Activated CD4-positive, alpha-beta memory T cell treated with anti-CD3 and anti-CD28 coated beads, Interleukin-2, amount 10 ng/mL, durations not matched to agents 7 days and 5 days (primary cell): ENCODE measurements around the gene MAP3K7CL. TPM values are rescaled to one million over a fixed set of nuclear protein-coding genes. Genes with fewer than 3 reads are reported as not detected.
"Not testable (repeated sequence)": the region's sequence is repeated elsewhere in the genome, so short reads cannot be mapped to it uniquely, and the experiment has no call there.

Experiments used
- CTCF ChIA-PET: fragments of 350-600 bp; sonication (Branson Sonifier 250); formaldehyde crosslinking; loops from one replicate; lab custom pipeline; 2021; ENCODE audit warnings: antibody characterized with exemption, inconsistent platforms; lab: Charles Lee
- POLR2A ChIA-PET: fragments of 350-600 bp; sonication (Branson Sonifier 250); formaldehyde crosslinking; loops from one replicate; lab custom pipeline; 2021; ENCODE audit warnings: antibody characterized with exemption; lab: Charles Lee
- DNase-seq: peaks from one replicate; pipeline ENCODE4 v3.0.0-alpha.2; 2020
- H3K27ac Mint-ChIP-seq: one replicate; pipeline ENCODE4 v1.8.0; 2021; ENCODE audit warnings: mild to moderate bottlenecking, mixed read lengths
- H3K27me3 Mint-ChIP-seq: one replicate; pipeline ENCODE4 v1.8.0; 2021; ENCODE audit warnings: mixed read lengths
- H3K36me3 Mint-ChIP-seq: one replicate; pipeline ENCODE4 v1.8.0; 2021; ENCODE audit warnings: low read depth, mixed read lengths
- H3K4me1 Mint-ChIP-seq: one replicate; pipeline ENCODE4 v1.8.0; 2021; ENCODE audit warnings: mixed read lengths
- H3K4me3 Mint-ChIP-seq: one replicate; pipeline ENCODE4 v1.8.0; 2021; ENCODE audit warnings: mild to moderate bottlenecking, mixed read lengths
- H3K9me3 Mint-ChIP-seq: one replicate; pipeline ENCODE4 v1.8.0; 2021; ENCODE audit warnings: mixed read lengths
- total RNA-seq, 2 experiments: library from RNA; stranded (reverse); gene quantifications; one replicate each; pipeline ENCODE4 v1.2.3, GENCODE V29; 2021

MAP3K7CL gene
- total RNA-seq, 2 experiments from 2014 or later: 6.7 to 7.7 TPM

DNA sequence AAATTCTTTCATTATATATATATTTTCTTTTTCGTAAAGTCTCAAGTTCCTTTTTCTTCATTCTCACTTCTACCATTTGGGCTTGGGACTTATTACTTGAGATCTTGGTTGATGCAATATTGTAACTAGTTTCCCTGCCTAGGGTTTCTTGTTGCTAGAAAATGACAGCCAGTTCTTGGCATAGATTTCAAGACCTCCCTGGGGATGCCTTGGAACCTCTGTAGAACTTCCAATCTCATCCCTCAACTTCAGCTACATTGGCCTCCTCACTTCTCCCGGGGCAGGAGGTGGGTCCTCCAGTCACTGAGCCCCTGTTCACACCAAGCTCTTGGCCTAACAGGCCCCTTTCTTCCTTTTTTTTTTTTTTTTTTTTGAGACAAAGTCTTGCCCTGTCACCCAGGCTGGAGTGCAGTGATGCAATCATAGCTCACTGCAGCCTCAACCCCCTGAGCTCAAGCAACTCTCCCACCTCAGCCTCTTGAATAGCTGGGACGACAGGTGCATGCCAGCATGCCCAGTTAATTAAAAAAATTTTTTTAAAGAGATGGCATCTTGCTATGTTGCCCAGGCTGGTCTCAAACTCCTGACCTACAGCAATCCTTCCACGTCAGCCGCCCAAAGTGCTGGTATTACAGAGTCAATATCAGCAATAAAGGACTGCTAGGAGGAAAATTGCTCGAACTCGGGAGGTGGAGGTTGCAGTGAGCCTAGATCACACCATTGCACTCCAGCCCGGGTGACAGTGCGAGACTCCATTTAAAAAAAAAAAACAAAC lies 33.1 kb downstream of the MAP3K7CL start:
- Mint-ChIP-seq H3K9me3 (no peaks in the 10 kb centered on the region), H3K4me3 (no peak overlapping the region), H3K36me3 (peaks cover 3% of the 10 kb centered on the region), H3K27ac (no peak overlapping the region), H3K4me1 (peaks cover 5% of the 10 kb centered on the region), H3K27me3 (no peaks in the 10 kb centered on the region)
- ChIA-PET CTCF (interaction anchor here (0.6 to 1.7 kb wide), 8 partner anchors 9 to 313 kb away, joined by 3 to 5 read pairs (median 3); partner anchors contain the start of gene BACH1), POLR2A (interaction anchor here (0.8 kb wide), 1 partner anchor 15 kb away, joined by 3 read pairs; no protein-coding TSS in a partner anchor)
- no peak for DNase-seq

GRCh38 chr21:29164323-29164942 lies 34.0 kb downstream of the MAP3K7CL start:
- Mint-ChIP-seq H3K4me3 (no peak overlapping the region), H3K4me1 (peaks cover 11% of the 10 kb centered on the region), H3K27me3 (no peaks in the 10 kb centered on the region), H3K36me3 (peaks cover 9% of the 10 kb centered on the region), H3K27ac (no peak overlapping the region), H3K9me3 (no peaks in the 10 kb centered on the region)
- no peak for DNase-seq
- ChIA-PET CTCF (interaction anchor here (0.9 to 1.7 kb wide), 7 partner anchors 9 to 207 kb away, joined by 3 to 5 read pairs (median 3); partner anchors contain the start of gene BACH1), POLR2A (interaction anchor here (0.6 to 0.8 kb wide), 2 partner anchors 15 to 134 kb away, joined by 3 read pairs; no protein-coding TSS in a partner anchor)

- Mint-ChIP-seq H3K27ac (no peak overlapping the region), H3K4me3 (no peak overlapping the region), H3K9me3 (no peaks in the 10 kb centered on the region), H3K27me3 (no peaks in the 10 kb centered on the region), H3K4me1 (peaks cover 21% of the 10 kb centered on the region), H3K36me3 (peaks cover 15% of the 10 kb centered on the region)
- DNase-seq: no peak
- ChIA-PET POLR2A (no interaction called here), CTCF (no interaction called here)
Measured at GRCh38 chr21:29166323-29166722, 35.9 kb downstream of the MAP3K7CL start.

DNA sequence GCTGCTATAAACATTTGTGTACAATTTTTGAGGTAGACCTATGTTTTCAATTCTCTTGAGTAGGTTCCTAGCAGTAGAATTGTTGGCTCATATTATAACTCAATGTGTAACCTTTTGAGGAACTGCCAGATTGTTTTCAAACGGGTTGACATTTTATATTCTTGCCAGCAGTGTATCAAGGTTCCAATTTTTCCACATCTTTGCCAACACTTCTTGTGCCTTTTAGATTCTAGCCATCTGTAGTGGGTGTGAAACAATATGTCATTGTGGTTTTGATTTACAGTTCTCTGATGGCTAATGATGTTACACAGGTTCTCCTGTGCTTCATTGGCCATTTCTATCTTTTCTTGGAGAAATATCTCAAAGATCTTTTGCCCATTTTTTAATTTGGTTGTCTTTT lies 36.4 kb downstream of the MAP3K7CL start:
- ChIA-PET POLR2A (no interaction called here), CTCF (no interaction called here)
- no peaks in the 10 kb centered on the region for H3K9me3 Mint-ChIP-seq
- no peak for DNase-seq
- H3K27ac Mint-ChIP-seq: no peak overlapping the region
- peaks cover 24% of the 10 kb centered on the region for H3K4me1 Mint-ChIP-seq
- H3K27me3 Mint-ChIP-seq: no peaks in the 10 kb centered on the region
- peaks cover 18% of the 10 kb centered on the region for H3K36me3 Mint-ChIP-seq
- H3K4me3 Mint-ChIP-seq: no peak overlapping the region

DNA sequence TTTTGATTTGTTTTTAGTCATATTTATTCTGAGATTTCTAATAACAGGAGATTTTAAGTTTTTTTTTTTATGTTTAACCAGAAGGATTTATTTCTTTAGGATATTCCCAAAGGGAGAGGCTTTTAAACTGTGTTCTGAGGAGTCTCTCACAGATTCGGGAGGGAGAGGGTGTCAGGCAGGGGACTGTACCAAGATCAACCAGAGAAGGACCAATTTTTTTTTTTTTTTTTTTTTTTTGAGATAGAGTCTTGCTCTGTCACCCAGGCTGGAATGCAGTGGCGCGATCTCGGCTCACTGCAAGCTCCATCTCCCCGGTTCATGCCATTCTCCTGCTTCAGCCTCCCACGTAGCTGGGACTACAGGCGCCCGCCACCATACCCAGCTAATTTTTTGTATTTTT lies 37.0 kb downstream of the MAP3K7CL start:
- DNase-seq, H3K4me3 Mint-ChIP-seq, CTCF ChIA-PET, POLR2A ChIA-PET, H3K27me3 Mint-ChIP-seq, H3K9me3 Mint-ChIP-seq, H3K27ac Mint-ChIP-seq: not testable (repeated sequence)
- H3K36me3 Mint-ChIP-seq: peaks cover 18% of the 10 kb centered on the region
- peaks cover 24% of the 10 kb centered on the region for H3K4me1 Mint-ChIP-seq

- no peak overlapping the region for H3K4me3 Mint-ChIP-seq
Measured at GRCh38 chr21:29168891-29169315, 38.5 kb downstream of the MAP3K7CL start.

DNA sequence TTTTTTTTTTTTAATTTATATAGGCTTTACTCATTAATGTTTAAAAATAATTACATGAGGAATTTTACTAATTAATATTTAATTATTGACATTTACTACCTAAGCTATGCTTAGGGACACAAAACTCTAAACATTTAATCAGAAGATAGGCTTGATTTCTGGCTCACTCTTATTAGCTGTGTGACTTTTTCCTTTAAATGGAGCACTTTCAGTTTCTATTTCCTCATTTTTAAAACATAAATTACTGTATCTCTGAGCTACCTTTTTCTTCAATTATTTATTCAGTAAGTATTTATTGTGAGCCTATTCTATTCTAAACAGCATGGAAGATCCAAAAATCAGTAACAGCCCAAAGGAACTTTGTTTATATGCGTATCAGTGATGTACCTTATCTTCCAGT lies 40.5 kb downstream of the MAP3K7CL start:
- no peaks in the 10 kb centered on the region for H3K27me3 Mint-ChIP-seq
- no peak overlapping the region for H3K4me3 Mint-ChIP-seq
- peaks cover 24% of the 10 kb centered on the region for H3K4me1 Mint-ChIP-seq
- POLR2A ChIA-PET: no interaction called here
- no peaks in the 10 kb centered on the region for H3K9me3 Mint-ChIP-seq
- CTCF ChIA-PET: interaction anchor here (0.6 kb wide), 1 partner anchor 178 kb away, joined by 3 read pairs; no protein-coding TSS in a partner anchor
- no peak for DNase-seq
- H3K27ac Mint-ChIP-seq: no peak overlapping the region
- H3K36me3 Mint-ChIP-seq: peaks cover 18% of the 10 kb centered on the region

More at GRCh38 chr21:29168891-29169315, 38.5 kb downstream of the MAP3K7CL start:
- POLR2A ChIA-PET: no interaction called here
- no peak for DNase-seq
- Mint-ChIP-seq H3K4me1 (peaks cover 24% of the 10 kb centered on the region), H3K27ac (no peak overlapping the region), H3K9me3 (no peaks in the 10 kb centered on the region), H3K27me3 (no peaks in the 10 kb centered on the region), H3K36me3 (peaks cover 18% of the 10 kb centered on the region)
- CTCF ChIA-PET: no interaction called here

DNA sequence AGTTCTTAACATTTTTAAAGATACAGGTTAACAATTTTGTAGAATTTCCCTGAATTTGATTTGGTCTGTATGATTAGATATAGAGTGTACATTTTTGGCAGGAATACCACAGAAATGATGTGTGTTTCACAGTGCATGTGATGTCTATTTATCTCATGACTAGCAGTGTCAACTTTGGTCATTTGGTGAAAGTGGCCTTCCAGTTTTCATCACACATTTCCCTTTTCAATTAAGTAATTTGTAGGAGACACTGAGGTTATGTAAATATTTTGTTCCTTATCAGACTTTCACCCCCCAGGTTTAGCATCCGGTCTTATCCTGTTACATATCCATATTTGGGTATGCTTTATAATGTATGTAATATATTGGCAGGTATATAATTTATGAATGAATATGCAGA lies 41.8 kb downstream of the MAP3K7CL start:
- H3K27me3 Mint-ChIP-seq: no peaks in the 10 kb centered on the region
- peaks cover 24% of the 10 kb centered on the region for H3K4me1 Mint-ChIP-seq
- no peak overlapping the region for H3K27ac Mint-ChIP-seq
- DNase-seq: no peak
- H3K36me3 Mint-ChIP-seq: peaks cover 15% of the 10 kb centered on the region
- H3K9me3 Mint-ChIP-seq: no peaks in the 10 kb centered on the region
- no peak overlapping the region for H3K4me3 Mint-ChIP-seq
- ChIA-PET POLR2A (no interaction called here), CTCF (no interaction called here)

DNA sequence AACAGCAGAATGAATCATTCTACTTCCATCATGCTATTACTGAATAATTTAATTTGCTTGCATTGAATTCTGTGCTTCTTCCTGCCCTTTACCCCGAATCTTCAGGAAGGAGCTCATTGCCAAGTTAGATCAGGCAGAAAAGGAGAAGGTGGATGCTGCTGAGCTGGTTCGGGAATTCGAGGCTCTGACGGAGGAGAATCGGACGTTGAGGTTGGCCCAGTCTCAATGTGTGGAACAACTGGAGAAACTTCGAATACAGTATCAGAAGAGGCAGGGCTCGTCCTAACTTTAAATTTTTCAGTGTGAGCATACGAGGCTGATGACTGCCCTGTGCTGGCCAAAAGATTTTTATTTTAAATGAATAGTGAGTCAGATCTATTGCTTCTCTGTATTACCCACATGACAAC lies 44.2 kb downstream of the MAP3K7CL start:
- ChIA-PET POLR2A (interaction anchor here (0.8 kb wide), 1 partner anchor 191 kb away, joined by 3 read pairs; no protein-coding TSS in a partner anchor), CTCF (no interaction called here)
- Mint-ChIP-seq H3K4me3 (no peak overlapping the region), H3K27me3 (no peaks in the 10 kb centered on the region), H3K27ac (no peak overlapping the region), H3K4me1 (peaks cover 15% of the 10 kb centered on the region), H3K9me3 (no peaks in the 10 kb centered on the region), H3K36me3 (peaks cover 7% of the 10 kb centered on the region)
- no peak for DNase-seq

- H3K36me3 Mint-ChIP-seq: peaks cover 5% of the 10 kb centered on the region
- H3K4me3 Mint-ChIP-seq: no peak overlapping the region
- ChIA-PET POLR2A (interaction anchor here (0.6 to 0.8 kb wide), 2 partner anchors 140 to 190 kb away, joined by 3 read pairs; no protein-coding TSS in a partner anchor), CTCF (interaction anchor here (0.7 kb wide), 1 partner anchor 417 kb away, joined by 3 read pairs; no protein-coding TSS in a partner anchor)
- peaks cover 11% of the 10 kb centered on the region for H3K4me1 Mint-ChIP-seq
- H3K9me3 Mint-ChIP-seq: no peaks in the 10 kb centered on the region
- H3K27me3 Mint-ChIP-seq: no peaks in the 10 kb centered on the region
- H3K27ac Mint-ChIP-seq: no peak overlapping the region
- no peak for DNase-seq
Measured at GRCh38 chr21:29175408-29176134, 45.1 kb downstream of the MAP3K7CL start.

DNA sequence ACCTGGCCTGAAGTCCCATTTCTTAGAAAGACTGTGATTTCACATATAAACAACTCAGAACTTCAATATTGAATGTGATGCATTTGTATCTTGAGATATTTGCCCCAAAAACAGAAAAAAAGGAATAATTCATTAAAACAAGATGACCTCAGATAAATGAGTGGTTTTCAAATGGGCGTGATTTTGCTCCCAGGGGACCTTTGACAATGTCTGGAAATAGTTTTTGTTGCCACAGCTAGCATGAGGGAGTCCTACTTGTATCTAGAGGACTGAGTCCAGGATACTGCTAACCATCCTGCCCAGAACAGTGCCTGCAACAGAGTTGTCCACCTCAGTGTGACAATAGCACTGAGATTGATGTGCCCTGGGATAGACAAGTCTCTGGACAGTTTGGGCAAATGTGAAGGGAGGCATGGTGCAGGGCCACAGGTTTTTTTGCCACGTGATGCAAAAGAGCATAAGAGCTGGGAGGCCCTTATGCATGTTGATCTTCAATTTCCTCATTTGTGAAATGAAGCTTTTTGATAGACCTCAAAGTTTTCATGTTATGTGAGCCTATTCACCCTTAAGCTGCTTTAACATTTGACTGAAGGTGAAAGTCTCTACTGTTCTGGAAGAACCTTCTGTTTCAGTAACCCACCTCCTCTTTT lies 46.2 kb downstream of the MAP3K7CL start:
- Mint-ChIP-seq H3K36me3 (peaks cover 5% of the 10 kb centered on the region), H3K9me3 (no peaks in the 10 kb centered on the region), H3K27ac (no peak overlapping the region), H3K4me1 (peaks cover 9% of the 10 kb centered on the region), H3K4me3 (no peak overlapping the region), H3K27me3 (no peaks in the 10 kb centered on the region)
- DNase-seq: no peak
- CTCF ChIA-PET: no interaction called here
- POLR2A ChIA-PET: no interaction called here

DNA sequence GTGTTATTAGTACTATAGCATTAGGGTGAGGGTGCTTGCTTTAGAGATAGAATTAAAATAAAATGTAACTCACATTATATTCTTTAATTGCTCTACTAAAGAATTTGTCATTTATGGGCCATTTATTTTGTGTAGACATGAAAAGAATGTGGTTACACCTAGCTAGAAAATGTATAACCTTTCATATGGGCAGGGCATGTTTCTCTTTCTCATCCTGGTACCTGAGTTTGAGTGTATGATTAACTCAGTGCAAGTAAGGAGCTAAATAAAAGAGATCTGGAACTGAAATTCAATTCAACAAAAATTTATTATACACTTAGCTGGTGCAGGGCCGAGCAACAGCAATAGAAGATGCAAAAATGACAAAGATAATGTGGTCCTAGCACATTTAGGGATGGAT lies 47.4 kb downstream of the MAP3K7CL start:
- POLR2A ChIA-PET: no interaction called here
- CTCF ChIA-PET: no interaction called here
- Mint-ChIP-seq H3K9me3 (no peaks in the 10 kb centered on the region), H3K4me1 (peaks cover 18% of the 10 kb centered on the region), H3K27ac (no peak overlapping the region), H3K36me3 (peaks cover 2% of the 10 kb centered on the region), H3K27me3 (no peaks in the 10 kb centered on the region), H3K4me3 (no peak overlapping the region)
- no peak for DNase-seq
